Measurements from ENCODE around the gene MANBA.
"Not testable (repeated sequence)": the region's sequence is repeated elsewhere in the genome, so short reads cannot be mapped to it uniquely, and the experiment has no call there.

- TF ChIP-seq, protein P1, sequence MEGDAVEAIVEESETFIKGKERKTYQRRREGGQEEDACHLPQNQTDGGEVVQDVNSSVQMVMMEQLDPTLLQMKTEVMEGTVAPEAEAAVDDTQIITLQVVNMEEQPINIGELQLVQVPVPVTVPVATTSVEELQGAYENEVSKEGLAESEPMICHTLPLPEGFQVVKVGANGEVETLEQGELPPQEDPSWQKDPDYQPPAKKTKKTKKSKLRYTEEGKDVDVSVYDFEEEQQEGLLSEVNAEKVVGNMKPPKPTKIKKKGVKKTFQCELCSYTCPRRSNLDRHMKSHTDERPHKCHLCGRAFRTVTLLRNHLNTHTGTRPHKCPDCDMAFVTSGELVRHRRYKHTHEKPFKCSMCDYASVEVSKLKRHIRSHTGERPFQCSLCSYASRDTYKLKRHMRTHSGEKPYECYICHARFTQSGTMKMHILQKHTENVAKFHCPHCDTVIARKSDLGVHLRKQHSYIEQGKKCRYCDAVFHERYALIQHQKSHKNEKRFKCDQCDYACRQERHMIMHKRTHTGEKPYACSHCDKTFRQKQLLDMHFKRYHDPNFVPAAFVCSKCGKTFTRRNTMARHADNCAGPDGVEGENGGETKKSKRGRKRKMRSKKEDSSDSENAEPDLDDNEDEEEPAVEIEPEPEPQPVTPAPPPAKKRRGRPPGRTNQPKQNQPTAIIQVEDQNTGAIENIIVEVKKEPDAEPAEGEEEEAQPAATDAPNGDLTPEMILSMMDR (IDR thresholded peaks at IDR 0.05), result not testable (repeated sequence)
- TF ChIP-seq POLR2A (IDR thresholded peaks at IDR 0.05), result not testable (repeated sequence)
These were observed 141.7 kb downstream of the MANBA start for GRCh38 chr4:102619021-102619420.
